PC-9 (cell line): ENCODE measurements around the gene MITF.

ENCODE experiments used
- EZH2 ChIP-seq: fragments of 200-600 bp; sonication (generic); IDR thresholded peaks from 2 replicates; pipeline ENCODE4 v1.8.0; 2017; ENCODE audit warnings: antibody characterized with exemption, low read depth
- TF ChIP-seq, protein P1 (sequence below): fragments of 200-600 bp; sonication (generic); conservative IDR thresholded peaks from 2 replicates; pipeline ENCODE4 v1.6.1; 2017; ENCODE audit warnings: mixed run types, antibody characterized with exemption, mild to moderate bottlenecking, moderate library complexity

- TF ChIP-seq, protein P1, sequence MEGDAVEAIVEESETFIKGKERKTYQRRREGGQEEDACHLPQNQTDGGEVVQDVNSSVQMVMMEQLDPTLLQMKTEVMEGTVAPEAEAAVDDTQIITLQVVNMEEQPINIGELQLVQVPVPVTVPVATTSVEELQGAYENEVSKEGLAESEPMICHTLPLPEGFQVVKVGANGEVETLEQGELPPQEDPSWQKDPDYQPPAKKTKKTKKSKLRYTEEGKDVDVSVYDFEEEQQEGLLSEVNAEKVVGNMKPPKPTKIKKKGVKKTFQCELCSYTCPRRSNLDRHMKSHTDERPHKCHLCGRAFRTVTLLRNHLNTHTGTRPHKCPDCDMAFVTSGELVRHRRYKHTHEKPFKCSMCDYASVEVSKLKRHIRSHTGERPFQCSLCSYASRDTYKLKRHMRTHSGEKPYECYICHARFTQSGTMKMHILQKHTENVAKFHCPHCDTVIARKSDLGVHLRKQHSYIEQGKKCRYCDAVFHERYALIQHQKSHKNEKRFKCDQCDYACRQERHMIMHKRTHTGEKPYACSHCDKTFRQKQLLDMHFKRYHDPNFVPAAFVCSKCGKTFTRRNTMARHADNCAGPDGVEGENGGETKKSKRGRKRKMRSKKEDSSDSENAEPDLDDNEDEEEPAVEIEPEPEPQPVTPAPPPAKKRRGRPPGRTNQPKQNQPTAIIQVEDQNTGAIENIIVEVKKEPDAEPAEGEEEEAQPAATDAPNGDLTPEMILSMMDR: no peak
- TF ChIP-seq EZH2: no peak
Observed at GRCh38 chr3:69941439-69942176, 202.3 kb downstream of the MITF start.
